NT2/D1 (cell line): ENCODE data around the gene CNGA3.

ENCODE experiments used
- DNase-seq: peaks from one replicate; pipeline ENCODE4 v3.0.0-alpha.2; 2011; ENCODE audit warnings: low read depth, low spot score
- H3K27me3 ChIP-seq: 2 replicates; pipeline ENCODE4 v1.6.0; 2011; ENCODE audit warnings: mild to moderate bottlenecking; ENCODE audit not compliant: insufficient read length, insufficient read depth
- H3K36me3 ChIP-seq: 2 replicates; pipeline ENCODE4 v1.6.1; 2011; ENCODE audit warnings: mild to moderate bottlenecking, low read length, mixed read lengths; ENCODE audit not compliant: insufficient read depth, insufficient read length
- H3K4me1 ChIP-seq: 2 replicates; pipeline ENCODE4 v1.5.1; 2011; ENCODE audit not compliant: insufficient read depth, insufficient read length
- H3K4me3 ChIP-seq: 2 replicates; pipeline ENCODE4 v1.5.1; 2011; ENCODE audit warnings: low read depth; ENCODE audit not compliant: insufficient read length
- H3K9ac ChIP-seq: 2 replicates; pipeline ENCODE4 v1.6.0; 2011; ENCODE audit warnings: low read depth; ENCODE audit not compliant: insufficient read length
- H3K9me3 ChIP-seq: 2 replicates; pipeline ENCODE4 v1.5.1; 2011; ENCODE audit warnings: mild to moderate bottlenecking, low read length; ENCODE audit not compliant: insufficient read depth
- SUZ12 ChIP-seq: IDR thresholded peaks from 2 replicates; pipeline ENCODE4 v1.6.1; 2011; ENCODE audit not compliant: insufficient read length, insufficient read depth; ENCODE audit errors: extremely low read depth
- YY1 ChIP-seq: IDR thresholded peaks from 2 replicates; pipeline ENCODE4 v1.6.1; 2011; ENCODE audit not compliant: insufficient read length, insufficient read depth
- ZNF274 ChIP-seq: IDR thresholded peaks from 2 replicates; pipeline ENCODE4 v1.6.1; 2011; ENCODE audit warnings: mild to moderate bottlenecking, low read depth, low read length

The CNGA3 gene

DNA sequence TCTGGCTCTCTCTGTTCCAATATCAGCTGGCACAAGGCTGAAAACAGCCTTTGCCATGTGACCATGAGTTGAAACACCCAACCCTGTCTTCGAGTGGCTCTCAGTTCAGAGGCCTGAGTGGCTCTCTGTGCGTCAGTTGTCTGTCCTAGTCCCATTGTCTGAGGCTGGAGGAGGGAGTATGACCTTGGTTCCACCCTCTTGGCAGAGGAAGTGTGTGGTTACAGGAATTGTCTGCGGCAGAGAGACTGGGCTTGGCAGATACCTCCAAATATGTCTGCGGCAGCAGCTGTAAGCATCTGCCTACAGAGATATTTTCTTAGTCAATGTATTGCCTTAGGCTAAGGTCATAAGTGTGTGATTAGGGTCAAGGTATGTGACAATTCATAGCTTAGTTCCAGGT is 32.6 kb downstream of the CNGA3 start:
- TF ChIP-seq YY1 (no peak), ZNF274 (no peak), SUZ12 (no peak)
- no peak overlapping the region for H3K4me3 ChIP-seq
- H3K9ac ChIP-seq = no peak overlapping the region
- H3K27me3 ChIP-seq = peaks cover 26% of the 10 kb centered on the region
- H3K4me1 ChIP-seq = peaks cover 29% of the 10 kb centered on the region
- H3K9me3 ChIP-seq = no peaks in the 10 kb centered on the region
- no peak for DNase-seq
- H3K36me3 ChIP-seq = no peaks in the 10 kb centered on the region

DNA sequence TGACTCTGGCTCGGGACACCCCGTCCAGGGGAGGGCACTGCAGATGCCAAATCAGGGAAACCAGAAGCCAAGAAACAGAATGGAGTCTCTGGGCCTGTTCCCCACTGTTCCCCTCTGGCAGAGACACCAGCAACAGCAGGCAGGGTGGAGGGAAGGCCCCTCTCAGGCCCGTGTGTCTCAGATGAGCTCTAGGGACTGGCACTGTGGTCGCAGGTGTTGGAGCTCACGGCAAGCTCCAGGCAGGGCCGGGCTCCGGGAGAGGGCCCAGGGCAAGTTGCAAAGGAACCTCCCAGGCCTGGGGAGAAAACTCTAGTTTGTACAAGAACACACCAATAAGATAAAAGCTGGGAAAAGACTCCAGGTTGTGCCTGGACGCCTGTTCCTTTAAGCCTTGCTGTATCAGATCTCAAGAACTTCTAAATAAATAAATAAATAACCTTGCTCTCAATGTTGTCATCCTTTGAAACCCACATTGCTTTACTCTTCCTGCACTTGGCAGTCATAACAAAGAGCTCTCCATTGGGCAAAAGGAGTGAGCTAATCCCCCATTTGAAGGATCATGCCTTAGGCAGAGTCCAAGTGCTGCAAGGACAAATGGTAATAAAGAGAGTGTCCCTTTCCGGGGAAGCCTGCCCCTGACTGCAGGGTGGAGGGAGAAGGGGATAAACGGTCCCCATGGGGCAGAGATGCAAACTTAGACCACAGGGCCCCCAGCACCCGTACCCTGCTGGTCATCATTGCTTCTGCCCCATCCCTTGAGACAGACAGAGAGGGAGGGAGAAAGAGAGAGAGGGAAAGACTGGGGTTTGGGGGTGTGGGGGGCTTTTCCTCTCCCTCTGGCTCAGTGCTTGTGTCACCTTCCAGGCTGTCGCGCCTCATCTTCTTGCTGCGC is 33.3 kb downstream of the CNGA3 start:
- Histone ChIP-seq H3K9me3 (no peaks in the 10 kb centered on the region), H3K27me3 (peaks cover 28% of the 10 kb centered on the region), H3K9ac (no peak overlapping the region), H3K4me1 (peaks cover 29% of the 10 kb centered on the region), H3K36me3 (no peaks in the 10 kb centered on the region), H3K4me3 (no peak overlapping the region)
- no peak for TF ChIP-seq YY1
- no peak for TF ChIP-seq ZNF274
- no peak for TF ChIP-seq SUZ12
- no peak for DNase-seq

DNA sequence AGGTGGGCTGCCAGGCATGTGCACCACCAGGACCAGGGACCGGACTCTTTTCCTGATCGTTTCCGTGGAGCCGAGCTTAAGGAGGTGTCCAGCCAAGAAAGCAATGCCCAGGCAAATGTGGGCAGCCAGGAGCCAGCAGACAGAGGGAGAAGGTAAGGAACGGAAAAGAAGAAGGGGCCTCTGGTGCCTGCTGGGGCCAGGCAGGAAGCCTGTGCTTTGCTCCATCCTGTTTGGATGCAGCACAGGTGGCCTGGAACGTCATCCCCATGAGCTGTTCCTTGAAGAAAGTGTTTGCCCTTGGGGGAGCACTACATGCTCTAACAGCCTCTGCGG is 33.9 kb downstream of the CNGA3 start:
- no peak for TF ChIP-seq YY1
- no peak for TF ChIP-seq SUZ12
- no peak for TF ChIP-seq ZNF274
- H3K9ac ChIP-seq = no peak overlapping the region
- H3K4me3 ChIP-seq = no peak overlapping the region
- H3K36me3 ChIP-seq = no peaks in the 10 kb centered on the region
- H3K4me1 ChIP-seq = peaks cover 25% of the 10 kb centered on the region
- H3K9me3 ChIP-seq = no peaks in the 10 kb centered on the region
- peaks cover 30% of the 10 kb centered on the region for H3K27me3 ChIP-seq
- no peak for DNase-seq

DNA sequence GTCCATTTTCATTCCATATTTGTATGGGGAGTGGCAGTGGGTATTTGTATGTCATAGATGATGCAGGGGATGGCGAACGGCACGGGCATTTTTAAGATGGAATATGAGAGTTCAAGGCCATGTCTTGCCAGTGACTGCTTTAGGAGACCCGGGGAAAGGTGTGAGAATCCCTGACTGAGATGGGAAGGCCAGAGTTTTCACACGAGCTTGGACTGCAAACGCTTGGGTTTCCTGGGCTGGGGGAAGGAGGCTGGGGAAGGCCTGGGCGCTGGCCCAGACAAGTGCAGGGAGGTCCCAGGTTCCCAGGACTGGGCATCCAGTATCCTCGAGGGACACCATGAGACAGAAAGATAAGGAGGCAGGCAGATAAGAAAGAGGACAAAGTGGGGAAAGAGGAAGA is 35.2 kb downstream of the CNGA3 start:
- TF ChIP-seq ZNF274 (no peak), SUZ12 (no peak), YY1 (no peak)
- H3K27me3 ChIP-seq = peaks cover 30% of the 10 kb centered on the region
- H3K4me1 ChIP-seq = peaks cover 24% of the 10 kb centered on the region
- H3K9me3 ChIP-seq = no peaks in the 10 kb centered on the region
- H3K4me3 ChIP-seq = no peak overlapping the region
- DNase-seq = no peak
- no peak overlapping the region for H3K9ac ChIP-seq
- H3K36me3 ChIP-seq = no peaks in the 10 kb centered on the region

DNA sequence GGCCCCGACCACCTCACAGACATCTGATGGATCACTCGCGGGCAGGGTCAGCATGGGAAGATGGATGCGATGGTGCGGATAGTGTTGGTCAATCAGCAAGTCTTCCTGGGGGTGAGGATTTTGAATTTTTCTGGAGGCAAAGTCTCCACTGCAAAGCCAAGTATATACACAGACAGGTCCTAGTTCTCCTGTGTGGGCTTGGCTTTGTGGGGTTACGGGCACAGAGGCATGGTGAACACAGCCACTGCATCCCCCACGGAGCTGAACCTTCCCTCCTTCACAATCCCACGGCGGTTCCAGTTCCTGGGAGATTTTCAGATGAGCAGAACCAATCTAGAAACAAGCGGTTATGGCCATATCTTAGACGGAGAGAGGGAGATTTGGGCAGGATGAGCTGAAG is 35.8 kb downstream of the CNGA3 start:
- DNase-seq = no peak
- TF ChIP-seq ZNF274 (no peak), YY1 (no peak), SUZ12 (no peak)
- Histone ChIP-seq H3K4me3 (no peak overlapping the region), H3K9ac (no peak overlapping the region), H3K36me3 (no peaks in the 10 kb centered on the region), H3K27me3 (peaks cover 30% of the 10 kb centered on the region), H3K9me3 (no peaks in the 10 kb centered on the region), H3K4me1 (peaks cover 24% of the 10 kb centered on the region)

DNA sequence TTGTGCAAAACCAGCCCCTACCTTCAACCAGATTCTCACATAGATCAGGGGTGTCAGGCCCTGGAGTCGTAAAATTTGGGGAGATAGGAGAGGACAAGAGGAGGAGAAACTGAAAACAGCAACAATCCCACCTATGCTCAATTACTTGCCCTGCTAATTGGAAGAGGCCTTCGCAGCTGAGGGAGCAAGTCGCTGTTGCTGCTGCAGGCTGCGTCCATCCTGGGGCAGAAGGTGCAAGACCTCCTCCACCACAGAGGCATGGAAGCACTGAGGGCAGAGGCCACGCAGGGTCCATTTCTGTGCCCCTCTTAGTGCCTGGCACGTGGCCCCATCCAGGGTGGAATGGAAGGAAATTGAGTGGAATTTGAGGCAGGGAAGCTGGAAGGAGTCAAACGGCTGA is 36.5 kb downstream of the CNGA3 start:
- Histone ChIP-seq H3K4me1 (peaks cover 19% of the 10 kb centered on the region), H3K36me3 (no peaks in the 10 kb centered on the region), H3K27me3 (peaks cover 30% of the 10 kb centered on the region), H3K9me3 (no peaks in the 10 kb centered on the region), H3K9ac (peak overlapping the region; percentile 45), H3K4me3 (no peak overlapping the region)
- DNase-seq = no peak
- no peak for TF ChIP-seq SUZ12
- TF ChIP-seq YY1 = no peak
- TF ChIP-seq ZNF274 = no peak

DNA sequence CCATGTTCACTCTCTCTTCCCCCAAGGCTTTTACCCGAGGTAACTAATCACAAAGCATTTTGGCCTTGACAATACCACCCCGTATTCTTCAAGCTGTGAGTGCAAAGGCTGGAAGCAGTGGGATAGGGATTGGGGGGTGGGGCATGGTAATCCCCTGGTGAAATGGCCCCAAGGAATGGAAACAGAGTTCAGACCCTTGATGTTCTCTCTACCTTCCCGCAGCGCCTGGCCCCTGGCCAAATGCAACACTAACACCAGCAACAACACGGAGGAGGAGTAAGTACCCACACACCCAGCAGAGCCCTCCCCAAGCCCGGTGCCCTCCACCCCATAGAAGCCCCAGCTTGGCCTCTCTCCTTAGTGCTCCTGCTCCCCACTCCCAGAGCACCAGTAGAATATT is 36.9 kb downstream of the CNGA3 start:
- TF ChIP-seq ZNF274 (no peak), SUZ12 (no peak), YY1 (no peak)
- Histone ChIP-seq H3K9me3 (no peaks in the 10 kb centered on the region), H3K4me3 (no peak overlapping the region), H3K36me3 (no peaks in the 10 kb centered on the region), H3K9ac (no peak overlapping the region), H3K27me3 (peaks cover 27% of the 10 kb centered on the region), H3K4me1 (peaks cover 16% of the 10 kb centered on the region)
- peak; percentile 67 for DNase-seq
